Measurements from ENCODE around the gene FXYD6.
A peak's percentile ranks its signal among the peaks of the same experiment; 100 is the strongest.
"Not testable (repeated sequence)": the region's sequence is repeated elsewhere in the genome, so short reads cannot be mapped to it uniquely, and the experiment has no call there.

Gene FXYD6

DNA sequence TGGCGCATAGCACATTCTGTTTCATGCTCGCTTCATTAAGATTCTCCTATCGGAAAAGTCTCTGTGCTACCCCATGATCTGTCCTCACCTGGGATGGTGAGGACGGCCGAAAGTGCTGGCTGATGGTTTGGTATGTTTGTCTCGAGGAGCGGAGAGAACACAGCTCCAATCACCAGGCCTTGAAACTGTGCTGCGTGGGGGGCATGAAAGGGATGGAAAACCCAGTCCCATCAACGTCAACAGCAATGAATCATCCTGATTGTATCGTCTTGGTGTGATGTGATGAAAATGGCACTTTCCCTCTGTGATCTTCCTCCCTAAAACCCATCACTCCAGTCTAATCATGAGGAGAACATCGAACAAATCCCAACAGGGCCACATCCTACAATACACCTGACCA lies 8.4 kb downstream of the FXYD6 start:
- DNase-seq: no peak

DNA sequence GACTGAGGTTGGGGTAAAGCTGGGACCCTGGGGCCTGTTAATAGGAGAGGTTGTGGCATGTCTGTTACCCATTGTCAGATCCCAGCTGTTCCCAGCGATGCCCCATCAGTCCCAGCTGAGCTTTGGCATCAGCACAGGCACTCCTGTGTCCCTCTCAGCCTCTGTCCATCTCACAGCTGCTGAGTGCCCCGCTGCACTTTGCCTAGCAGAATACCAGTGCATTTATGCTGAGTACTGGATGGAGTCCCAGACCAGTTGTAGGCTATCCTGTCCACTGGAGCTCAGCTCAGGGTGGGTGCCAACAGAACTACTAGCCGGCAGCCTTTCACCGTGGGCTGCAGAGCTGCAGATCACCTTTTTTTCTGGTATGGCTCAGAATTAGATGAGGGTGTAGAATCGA lies 9.9 kb downstream of the FXYD6 start:
- no peak for DNase-seq

DNA sequence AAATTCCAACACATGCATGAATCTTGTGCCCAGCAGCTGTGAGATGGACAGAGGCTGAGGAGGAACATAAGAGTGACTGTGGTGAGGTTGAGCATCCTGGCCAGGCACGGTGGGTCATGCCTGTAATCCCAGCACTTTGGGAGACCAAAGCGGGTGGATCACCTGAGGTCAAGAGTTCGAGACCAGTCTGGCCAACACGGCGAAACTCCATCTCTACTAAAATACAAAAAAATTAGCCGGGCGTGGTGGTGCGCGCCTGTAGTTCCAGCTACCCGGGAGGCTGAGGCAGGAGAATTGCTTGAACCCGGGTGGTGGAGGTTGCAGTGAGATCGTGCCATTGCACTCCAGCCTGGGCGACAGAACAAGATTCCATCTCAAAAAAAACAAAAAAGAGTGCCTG lies 10.9 kb downstream of the FXYD6 start:
- DNase-seq: not testable (repeated sequence)

DNA sequence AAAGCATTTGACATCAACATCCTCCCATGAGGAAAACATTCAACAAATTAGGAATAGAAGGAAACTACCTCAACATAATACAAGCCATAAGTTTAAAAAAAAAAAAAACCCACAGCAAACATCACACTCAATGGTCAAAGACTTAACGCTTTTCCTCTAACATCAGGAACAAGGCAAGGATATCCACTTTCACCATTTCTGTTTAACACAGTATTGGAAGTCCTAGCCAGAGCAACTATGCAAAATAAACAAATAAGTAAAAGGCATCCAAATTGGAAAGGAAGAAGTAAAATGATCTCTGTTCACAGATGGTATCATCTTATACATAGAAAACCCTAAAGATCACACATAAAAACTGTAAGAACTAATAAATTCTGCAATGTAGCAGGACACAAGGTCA lies 13.1 kb downstream of the FXYD6 start:
- DNase-seq: no peak

DNA sequence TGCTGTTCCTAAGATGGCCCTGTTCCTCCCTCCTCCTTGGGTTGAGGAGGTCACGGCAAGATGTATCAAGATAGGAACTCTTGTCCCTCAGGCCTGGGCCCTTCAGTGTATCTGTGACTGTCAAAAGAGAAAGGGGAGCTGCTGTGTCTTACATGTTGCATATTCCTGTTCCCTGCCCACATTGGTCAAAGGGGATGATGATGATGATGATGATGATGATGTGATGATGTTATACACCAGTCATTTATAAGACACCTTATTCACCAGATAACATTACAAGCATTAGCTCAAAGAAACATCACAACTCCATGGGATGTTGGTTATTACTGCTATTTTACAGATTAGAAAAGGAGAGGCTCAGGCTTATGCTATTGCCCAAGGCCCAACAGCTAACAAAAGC lies 13.7 kb downstream of the FXYD6 start:
- no peak for DNase-seq

DNA sequence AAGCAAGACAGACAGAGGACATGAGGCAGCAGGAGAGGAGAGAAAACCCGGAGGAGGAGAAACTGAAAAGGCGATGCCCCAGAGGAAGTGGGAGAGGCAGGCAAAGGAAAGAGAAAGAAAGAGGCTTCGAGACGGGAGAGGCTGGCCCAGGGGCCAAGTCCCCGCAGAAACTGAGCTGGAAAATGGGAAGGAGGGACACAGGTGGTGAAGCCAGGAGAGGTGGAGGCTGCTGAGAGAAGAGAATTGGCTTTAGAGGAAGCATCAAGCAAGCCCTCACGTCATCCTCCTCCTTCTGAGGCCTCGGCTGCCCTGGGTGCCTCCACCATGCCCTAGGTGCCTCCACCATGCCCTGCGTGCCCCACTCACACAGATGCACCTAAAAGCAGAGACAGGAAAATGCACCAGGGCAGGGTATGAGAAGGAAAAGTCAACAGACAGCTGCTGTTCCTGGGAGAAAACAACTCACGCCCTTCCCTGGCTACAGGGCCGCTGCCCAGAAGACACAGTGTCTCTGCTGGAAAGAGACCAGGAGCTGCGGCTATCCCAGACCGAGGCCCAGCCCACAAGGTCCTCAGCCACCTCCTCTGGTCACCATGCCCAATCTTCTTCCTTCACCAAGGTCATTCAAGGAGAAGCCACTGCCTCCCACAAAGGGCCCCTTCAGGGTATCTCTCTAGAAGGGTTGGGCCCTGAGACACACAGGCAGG lies 14.3 kb downstream of the FXYD6 start:
- DNase-seq: no peak

DNA sequence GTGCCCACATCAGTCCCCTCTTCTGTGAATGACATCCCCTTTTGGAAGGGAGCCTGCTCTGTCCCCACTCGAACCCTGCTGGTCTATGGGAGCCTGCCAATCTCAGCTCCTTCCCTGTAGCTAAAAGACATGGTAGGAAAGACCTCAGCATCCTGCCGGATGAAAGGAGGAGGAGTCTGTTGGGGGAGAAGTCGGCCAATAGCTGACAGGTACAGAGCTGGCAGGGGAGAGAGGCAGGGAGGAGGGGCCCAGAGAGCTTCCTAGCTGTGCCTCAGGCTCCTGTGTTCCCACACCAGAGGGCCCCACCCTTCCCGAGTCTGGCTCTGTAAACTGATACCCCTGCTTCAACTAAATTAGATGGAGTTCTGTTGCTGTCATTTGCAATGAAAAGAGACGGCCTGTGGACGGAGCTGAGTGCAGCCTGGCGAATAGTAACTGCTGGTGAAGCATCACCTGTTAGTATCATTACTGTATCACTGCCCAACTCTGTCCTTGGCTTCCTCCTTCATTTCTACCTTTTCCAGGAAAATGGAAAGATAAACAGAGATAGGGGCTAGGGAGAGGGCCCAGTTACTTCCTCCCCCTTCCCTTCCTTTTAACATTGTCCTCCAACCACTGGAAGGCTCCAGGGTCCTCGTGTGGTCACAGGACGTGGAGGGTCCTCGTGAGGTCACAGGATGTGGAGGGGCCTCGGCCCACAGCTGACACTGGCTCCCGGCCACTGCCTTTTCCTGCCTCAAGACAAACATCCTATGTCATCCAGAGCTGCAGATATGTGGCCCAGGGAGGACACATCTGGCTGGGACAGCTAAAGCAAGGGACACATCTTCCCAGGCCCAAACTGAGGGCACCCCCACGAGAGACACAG lies 15.1 kb downstream of the FXYD6 start:
- DNase-seq: peak; percentile 63

DNA sequence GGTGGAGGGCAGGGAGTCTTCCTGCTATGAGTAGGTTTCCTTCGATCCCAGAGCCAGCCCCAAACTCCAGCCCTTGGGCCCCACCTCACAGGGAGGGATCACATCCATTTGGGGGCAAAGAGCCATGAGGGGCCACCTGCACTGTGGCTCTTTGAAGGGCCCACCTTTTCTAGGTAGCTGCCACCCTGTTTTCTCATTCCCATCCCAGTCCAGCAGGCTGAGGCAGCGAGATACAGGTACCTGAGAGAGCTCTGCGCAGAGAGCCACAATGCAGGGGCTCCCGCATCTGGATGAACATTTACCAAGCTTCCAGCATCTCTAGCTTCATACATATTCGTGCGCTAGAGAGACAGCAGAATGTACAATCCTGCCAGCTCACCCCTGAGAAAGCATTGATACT lies 16.3 kb downstream of the FXYD6 start:
- no peak for DNase-seq

DNA sequence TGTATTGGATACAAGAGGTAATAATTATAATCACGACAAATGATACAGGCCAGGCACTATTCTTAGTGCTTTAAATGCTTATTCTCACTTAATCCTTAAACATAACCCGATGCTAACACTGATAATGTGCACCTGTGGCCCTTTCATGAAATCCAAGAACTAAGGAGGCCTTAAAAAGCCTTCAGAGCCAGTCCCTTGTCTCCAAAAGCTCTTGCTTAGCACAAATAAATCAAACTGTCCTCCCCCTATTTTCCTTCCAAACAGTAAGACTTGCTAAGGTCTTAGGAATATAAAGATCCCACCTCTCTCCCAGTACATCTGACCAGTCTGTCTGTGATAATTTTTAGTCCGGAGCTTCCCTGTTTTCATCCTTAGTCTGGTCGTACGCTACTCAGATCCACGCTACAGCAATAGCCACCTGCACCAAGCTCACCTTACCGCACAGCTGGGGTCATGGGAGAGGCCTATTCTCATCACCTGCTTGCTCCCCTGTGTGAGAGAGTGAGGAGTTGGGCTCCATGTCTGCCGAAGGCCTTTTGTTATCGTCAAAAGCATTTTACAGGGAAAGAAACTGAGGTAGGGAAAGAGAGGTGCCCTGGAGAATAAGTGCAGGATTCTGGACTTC lies 16.9 kb downstream of the FXYD6 start:
- no peak for DNase-seq

DNA sequence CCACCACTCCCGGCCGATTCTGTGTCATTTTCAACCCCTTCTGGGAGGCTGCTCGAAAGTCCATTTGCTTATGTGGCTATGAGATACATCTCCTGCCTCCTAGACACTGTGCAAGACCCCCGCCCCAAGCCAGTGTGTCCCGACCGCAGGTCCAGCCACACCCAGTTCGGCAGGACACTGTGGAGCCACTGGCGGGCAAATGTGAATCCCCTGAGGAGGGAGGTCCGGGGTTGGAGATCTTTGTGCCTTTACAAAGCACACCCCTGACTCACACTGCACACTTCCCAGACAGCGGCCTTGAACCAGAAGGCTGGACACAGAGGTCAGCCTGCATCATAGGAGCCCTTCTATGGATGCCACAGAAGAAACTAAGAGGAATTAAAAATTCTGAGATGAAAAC lies 17.4 kb downstream of the FXYD6 start:
- DNase-seq: no peak

DNA sequence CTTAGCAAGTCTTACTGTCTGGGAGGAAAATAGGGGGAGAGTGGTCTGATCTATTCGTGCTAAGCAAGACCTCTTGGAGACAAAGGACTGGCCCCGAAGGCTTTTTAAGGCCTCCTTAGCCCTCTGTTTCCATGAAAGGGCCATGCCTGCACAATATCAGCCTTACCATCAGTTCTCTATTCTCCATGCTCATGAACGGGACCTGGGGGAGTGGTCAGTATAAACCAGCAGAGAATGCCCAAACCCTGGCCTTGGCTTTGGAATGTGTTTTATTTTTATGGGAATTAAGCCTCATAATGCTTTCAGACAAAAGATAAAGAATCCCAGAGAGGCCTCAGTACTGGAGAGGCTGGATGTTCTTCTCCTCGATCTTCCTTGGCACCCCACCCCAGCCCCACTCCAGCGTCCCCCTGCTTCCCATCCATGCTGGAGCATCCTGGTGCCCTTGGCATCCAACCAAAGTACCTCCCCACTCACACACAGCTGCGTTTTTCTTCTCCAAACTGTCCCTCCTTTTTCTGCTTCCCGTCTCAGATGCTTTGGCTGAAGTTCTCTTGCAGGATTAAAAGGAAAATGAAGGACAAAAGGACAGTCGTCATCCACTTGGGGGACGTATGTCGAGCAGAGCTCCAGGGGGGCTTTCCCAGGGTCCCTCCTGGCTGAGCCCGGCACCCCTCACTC lies 18.6 kb downstream of the FXYD6 start:
- DNase-seq: no peak

DNA sequence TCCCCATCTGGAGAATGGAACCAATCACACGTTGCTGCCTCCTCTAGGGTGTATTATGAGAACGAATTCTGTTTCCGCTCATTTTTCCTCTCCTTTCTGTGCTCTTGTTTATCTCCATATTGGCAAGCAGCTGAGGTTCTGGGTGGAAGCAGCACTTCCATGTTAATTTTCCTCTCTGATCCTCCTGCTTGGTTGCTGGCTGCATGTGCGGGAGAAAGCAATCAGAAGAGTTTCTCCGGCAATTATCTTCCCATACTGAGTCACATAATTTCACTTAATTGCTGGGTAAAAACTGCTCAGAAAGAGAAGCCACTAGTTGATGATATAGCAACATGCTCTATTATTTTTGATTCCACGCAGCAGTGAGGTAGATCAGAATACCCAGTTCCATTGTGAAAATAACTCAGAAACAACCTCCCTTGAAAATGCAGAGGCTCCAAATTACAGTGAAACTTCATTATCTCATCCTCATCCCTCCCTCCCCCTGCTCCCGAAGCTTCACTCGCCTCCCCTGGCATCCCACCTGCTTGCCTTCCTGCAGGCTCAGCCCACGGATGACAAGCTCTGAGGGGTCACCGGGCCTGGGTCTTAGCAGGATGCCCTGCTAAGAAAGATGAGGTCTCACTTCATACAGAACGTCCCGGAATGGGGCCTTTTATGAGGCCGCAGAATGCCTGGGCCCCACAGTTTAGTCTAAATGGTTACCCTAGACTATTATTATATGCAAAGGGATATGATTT lies 20.4 kb downstream of the FXYD6 start:
- DNase-seq: no peak

DNA sequence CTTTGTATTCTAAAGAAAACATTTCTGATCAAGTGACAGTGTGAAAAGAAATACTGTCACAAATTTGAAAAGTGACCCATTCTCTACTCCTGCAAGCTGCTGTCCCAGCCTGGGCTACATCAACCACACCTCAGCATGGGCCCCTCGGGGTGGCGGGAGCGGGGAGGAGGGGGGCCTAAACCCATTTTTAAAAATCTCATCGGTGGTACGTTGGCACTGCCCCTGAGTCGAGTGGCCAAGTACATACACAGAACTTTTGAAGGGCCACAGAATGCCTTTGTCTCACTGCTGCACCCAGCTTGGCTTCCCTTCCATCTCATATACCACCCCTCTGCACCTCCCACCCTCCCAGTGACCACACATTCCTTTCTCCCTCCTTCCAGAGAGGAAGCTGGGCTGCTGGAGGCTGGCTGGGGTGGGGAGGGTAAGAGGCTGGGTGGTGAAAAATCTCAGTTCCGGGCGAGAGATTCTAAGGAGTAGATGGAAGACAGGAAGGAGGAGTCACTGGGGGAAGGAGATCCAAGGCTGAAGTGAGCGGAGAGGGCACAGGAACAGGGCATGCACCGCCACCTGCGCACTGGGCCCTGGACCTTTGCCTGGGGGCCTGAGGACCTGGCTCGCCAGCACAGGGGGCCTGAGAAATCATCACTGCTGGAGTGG lies 21.1 kb downstream of the FXYD6 start:
- no peak for DNase-seq

DNA sequence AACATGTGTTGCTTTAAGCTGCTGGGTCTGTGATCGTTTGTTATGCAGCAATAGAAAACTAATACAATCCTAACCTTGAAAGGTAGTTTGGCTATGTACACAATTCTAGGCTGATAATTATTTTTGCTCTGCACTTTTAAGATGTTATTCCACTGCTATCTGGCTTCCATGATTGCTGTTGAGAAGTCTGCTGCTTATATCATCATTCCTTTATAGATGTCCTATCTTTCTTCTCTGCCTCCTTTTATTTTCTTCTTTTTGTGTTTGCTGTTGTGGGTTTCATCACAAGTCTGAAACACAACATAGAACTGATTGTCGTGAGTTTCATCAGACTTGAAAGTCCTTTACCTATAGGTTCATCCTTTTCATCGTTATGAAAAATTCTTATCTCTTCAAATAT lies 24.1 kb downstream of the FXYD6 start:
- no peak for DNase-seq

DNA sequence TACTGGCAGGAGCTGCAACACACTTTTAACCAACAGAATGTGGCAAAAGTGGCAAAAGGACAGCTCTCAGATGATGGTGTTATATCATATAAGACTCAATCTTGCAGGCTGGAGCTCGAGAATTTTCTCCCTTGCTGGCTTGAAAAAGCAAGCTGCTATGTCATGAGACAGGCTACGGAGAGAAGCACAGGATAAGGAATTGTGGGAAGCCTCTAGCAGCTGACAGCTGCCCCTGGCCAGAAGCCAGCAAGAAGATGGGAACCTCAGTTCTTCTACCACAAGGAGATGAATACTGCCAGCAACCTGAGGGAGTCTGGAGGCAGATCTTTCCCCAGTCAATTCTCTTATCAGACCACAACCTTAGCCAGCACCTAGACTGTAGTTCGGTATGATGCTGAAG lies 24.6 kb downstream of the FXYD6 start:
- DNase-seq: no peak

DNA sequence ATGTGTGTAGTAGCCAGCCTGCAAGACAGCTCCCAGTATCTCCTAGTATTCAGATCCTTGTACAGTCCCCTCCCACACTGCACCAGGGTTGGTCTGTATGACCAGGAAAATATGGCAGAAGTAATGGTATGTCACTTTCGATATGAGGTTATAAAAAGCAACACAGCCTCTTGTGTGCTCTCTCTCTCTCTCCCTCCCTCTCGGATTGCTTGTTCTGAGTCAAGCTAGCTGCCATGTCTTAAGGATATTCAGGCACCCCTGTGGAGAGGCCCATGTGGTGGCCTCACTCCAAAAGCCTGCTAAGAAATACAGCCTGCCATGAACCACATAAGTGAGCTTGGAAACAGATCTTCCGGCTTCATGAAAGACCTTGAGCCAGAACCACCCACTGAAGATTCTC lies 25.4 kb downstream of the FXYD6 start:
- no peak for DNase-seq

DNA sequence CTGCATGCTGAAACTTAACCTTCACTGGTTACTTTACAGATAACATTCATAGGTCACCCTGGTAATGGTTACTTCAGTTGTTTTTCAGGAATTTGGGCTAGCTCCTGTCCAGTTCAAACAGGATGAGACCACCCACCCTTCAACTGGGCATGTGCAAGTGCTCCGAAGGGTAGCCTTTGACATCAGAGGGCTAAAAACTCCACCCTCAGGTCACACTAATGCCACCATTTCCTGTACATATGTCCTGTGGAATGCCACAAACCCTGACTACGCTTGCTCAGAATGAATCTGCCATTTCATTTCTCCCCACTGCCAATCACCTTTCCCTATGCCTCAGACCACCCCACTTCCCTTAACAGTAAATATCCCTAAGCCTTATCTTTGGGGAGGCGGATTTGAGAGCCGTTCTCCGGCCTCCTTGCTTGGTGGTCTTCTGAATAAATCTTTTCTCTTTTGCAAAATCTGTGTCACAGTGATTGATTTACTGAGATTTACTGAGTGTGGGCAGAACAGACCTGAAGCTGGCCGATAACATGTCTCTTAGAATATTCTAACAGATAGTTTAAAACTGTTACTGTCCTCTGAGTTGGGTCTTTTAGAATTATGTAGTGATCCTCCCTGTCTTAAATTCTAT lies 26.6 kb downstream of the FXYD6 start:
- DNase-seq: no peak

DNA sequence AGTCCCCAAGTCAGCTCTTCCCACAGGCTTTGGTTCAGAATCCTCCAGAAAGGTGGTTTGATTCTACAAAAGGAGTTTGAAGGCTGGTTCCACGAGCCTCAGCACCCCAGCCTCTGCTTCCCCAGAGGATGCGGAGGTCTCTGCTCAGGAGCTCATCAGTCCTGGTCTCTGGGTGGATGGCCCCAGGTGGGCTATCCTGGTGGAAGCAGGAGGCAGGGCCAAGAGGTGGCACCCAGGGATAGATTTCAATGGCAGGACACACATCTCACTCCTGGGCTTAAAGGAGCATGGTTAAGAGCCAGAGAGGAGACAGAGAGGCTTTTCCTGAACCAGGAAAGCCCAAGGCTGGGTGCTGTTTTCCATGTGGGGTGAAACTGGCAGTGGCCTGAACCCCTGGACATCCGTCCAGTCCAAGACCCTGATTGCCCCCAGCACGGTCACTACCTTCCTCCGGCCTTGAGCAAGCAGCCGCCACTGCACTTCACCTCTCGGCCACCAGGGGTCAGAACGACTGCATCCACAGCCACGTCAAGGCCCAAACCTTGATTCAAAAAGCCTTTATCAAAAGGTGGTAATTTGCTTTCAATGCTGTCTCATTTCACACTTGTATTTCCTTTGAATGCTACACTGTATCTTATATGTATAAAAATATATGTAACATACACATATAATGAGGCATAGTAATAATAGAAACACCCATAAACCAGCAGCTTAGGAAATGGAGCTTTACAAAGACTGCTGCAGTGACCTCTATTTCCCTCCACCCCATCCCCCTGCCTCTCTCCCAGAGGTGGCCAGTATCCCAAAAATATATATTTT lies 32.6 kb downstream of the FXYD6 start:
- no peak for DNase-seq

DNA sequence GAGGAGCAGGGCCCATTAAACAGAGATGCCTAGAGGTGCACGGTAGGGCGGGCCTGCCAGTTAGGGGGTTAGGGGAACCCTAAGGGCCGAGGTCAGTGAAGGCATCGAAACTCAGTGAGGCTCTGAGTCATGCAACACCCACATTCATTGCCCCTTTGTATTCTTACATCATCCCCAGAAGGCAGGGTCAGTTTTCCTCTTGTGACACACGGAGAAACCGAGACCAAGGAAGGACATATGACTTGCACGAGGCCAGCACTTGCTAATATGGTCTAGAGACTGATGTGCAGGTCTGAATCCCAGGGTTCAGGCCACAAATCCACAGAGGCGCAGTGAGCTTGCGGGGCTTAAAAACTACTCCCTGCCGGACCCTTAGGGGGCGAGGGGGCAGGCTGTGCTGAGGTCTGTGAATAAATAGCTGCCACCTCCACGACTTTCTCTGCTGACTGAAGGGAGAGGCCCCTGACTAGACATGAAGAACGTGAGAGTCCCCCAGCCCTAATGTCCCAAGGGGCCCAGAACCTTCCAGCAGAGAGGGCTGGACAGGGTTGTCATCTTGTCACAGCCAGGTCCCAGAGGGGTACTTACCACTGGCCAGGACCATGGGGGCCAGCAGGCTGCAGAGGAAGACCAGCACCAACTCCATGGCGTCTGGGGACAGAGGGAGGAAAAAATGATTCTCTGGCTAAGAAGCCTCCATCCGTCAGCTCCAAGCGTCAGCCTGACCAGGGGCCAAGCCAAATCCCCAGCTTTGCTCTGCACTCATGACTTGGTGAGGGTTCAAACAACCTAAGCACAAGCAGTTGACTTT lies 34.1 kb downstream of the FXYD6 start:
- no peak for DNase-seq

DNA sequence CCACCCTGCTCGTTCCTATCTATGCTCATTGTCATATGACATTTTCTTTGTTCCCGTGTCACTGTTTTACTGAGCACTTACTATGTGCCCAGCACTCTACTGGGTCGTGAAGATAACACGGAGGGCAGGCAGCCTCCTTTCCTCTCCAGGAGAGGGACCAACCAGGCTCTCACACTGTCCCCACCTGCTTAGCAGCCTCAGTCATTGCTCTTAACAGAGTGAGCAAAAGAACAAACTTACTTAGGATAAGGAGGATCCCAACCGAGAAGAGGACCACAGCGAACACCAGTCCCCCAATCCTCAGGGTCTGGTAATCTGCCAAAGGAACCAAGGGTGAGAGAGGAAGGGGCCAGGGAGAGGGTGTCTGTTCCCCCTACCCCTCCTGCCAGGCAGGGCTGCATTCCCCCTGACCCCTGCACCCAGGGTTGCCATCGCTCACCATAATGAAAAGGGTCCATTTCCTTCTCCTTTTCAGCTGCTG lies 34.9 kb downstream of the FXYD6 start:
- no peak for DNase-seq
